Lower leg skin (tissue), 3 donors: Measurements from ENCODE around the gene CRK.

ENCODE experiments used
- CTCF ChIP-seq, 3 donors: fragments of 450-650 bp; IDR thresholded peaks; one replicate each; pipeline ENCODE4 v1.5.1; 2016; ENCODE audit warnings: antibody characterized with exemption in 3 of 3, mild to moderate bottlenecking in 3 of 3, moderate library complexity in 2 of 3
- POLR2A ChIP-seq, 2 donors: fragments of 450-650 bp; IDR thresholded peaks; one replicate each; pipeline ENCODE4 v1.6.1; 2016 to 2017; ENCODE audit warnings: antibody characterized with exemption in 2 of 2, mild to moderate bottlenecking in 1 of 2, moderate library complexity in 1 of 2

- TF ChIP-seq CTCF (IDR thresholded peaks at IDR 0.05) (no peak), POLR2A (IDR thresholded peaks at IDR 0.05) (no peak)
Measured at GRCh38 chr17:1495265-1495989, 39.4 kb upstream of the CRK start.
